NCI-H2196 treated with DMSO at 0.1 percent for 48 hours (cell line): ENCODE measurements around the gene ATG16L2.
"Not testable (repeated sequence)": the region's sequence is repeated elsewhere in the genome, so short reads cannot be mapped to it uniquely, and the experiment has no call there.

ENCODE experiments used
- DNase-seq: peaks from one replicate; lab custom pipeline; 2025; ENCODE audit not compliant: unreplicated experiment; lab: John Stamatoyannopoulos, UW

Gene ATG16L2

GRCh38 chr11:72842126-72842525 lies 27.9 kb downstream of the ATG16L2 start:
- DNase-seq: no peak

- no peak for DNase-seq
These were observed 28.6 kb downstream of the ATG16L2 start for GRCh38 chr11:72842653-72843330.

- DNase-seq: no peak
These were observed 30.1 kb downstream of the ATG16L2 start for GRCh38 chr11:72844356-72844755.

- DNase-seq: peak; percentile 15
These were observed 34.7 kb downstream of the ATG16L2 start for GRCh38 chr11:72848846-72849466.

- DNase-seq: no peak
These were observed 36.6 kb downstream of the ATG16L2 start for GRCh38 chr11:72850832-72851231.

GRCh38 chr11:72851726-72852125 lies 37.5 kb downstream of the ATG16L2 start:
- no peak for DNase-seq

GRCh38 chr11:72856065-72856464 lies 41.9 kb downstream of the ATG16L2 start:
- no peak for DNase-seq

- no peak for DNase-seq
These were observed 42.5 kb downstream of the ATG16L2 start for GRCh38 chr11:72856551-72857345.

- DNase-seq: not testable (repeated sequence)
These were observed 44.1 kb downstream of the ATG16L2 start for GRCh38 chr11:72858267-72858666.

GRCh38 chr11:72859126-72859525 lies 44.9 kb downstream of the ATG16L2 start:
- DNase-seq: no peak

- DNase-seq: no peak
These were observed 45.8 kb downstream of the ATG16L2 start for GRCh38 chr11:72860010-72860409.

GRCh38 chr11:72860592-72860991 lies 46.4 kb downstream of the ATG16L2 start:
- no peak for DNase-seq

- no peak for DNase-seq
These were observed 48.9 kb downstream of the ATG16L2 start for GRCh38 chr11:72863091-72863490.

- DNase-seq: no peak
These were observed 49.7 kb downstream of the ATG16L2 start for GRCh38 chr11:72863916-72864315.

- DNase-seq: no peak
These were observed 50.8 kb downstream of the ATG16L2 start for GRCh38 chr11:72864702-72865655.

- no peak for DNase-seq
These were observed 53.8 kb downstream of the ATG16L2 start for GRCh38 chr11:72867970-72868369.

GRCh38 chr11:72869831-72870230 lies 55.6 kb downstream of the ATG16L2 start:
- DNase-seq: no peak

- DNase-seq: no peak
These were observed 56.9 kb downstream of the ATG16L2 start for GRCh38 chr11:72871119-72871518.

- no peak for DNase-seq
These were observed 57.8 kb downstream of the ATG16L2 start for GRCh38 chr11:72872012-72872411.

- DNase-seq: no peak
These were observed 61.5 kb downstream of the ATG16L2 start for GRCh38 chr11:72875736-72876135.

- no peak for DNase-seq
These were observed 61.9 kb downstream of the ATG16L2 start for GRCh38 chr11:72876147-72876546.
